Left forelimb (tissue), 1 donor: Measurements from ENCODE around the gene CA9.

Experiments used
- DNase-seq: peaks from one replicate; pipeline ENCODE4 v3.0.0-alpha.2; 2018; ENCODE audit warnings: low spot score

The CA9 gene

GRCh38 chr9:35717132-35717870, 43.6 kb downstream of the CA9 start:
- no peak for DNase-seq

GRCh38 chr9:35718721-35719511, 45.2 kb downstream of the CA9 start:
- DNase-seq: no peak

- no peak for DNase-seq
Observed at GRCh38 chr9:35719546-35719945, 45.8 kb downstream of the CA9 start.

- DNase-seq: no peak
Observed at GRCh38 chr9:35723426-35723825, 49.7 kb downstream of the CA9 start.

GRCh38 chr9:35723908-35724307, 50.2 kb downstream of the CA9 start:
- DNase-seq: no peak

- no peak for DNase-seq
Observed at GRCh38 chr9:35725362-35725761, 51.6 kb downstream of the CA9 start.

GRCh38 chr9:35726931-35727330, 53.2 kb downstream of the CA9 start:
- DNase-seq: no peak

GRCh38 chr9:35727676-35728040, 53.9 kb downstream of the CA9 start:
- no peak for DNase-seq

GRCh38 chr9:35728041-35728971, 54.6 kb downstream of the CA9 start:
- DNase-seq: no peak

- no peak for DNase-seq
Observed at GRCh38 chr9:35729101-35729500, 55.4 kb downstream of the CA9 start.

GRCh38 chr9:35729700-35730485, 56.2 kb downstream of the CA9 start:
- no peak for DNase-seq

- no peak for DNase-seq
Observed at GRCh38 chr9:35730486-35730854, 56.7 kb downstream of the CA9 start.
